Stomach (tissue), 9 donors: ENCODE results near the gene RPL10A. TPM values are rescaled to one million over a fixed set of nuclear protein-coding genes. Genes with fewer than 3 reads are reported as not detected.

Experiments used
- DNase-seq, 2 donors: peaks; one replicate each; pipeline versions ENCODE4 v3.0.0 to v3.0.0-alpha.2; 2013 to 2019
- H3K27ac ChIP-seq, 5 donors: fragments of 200-600 bp in 4 of 5; sonication (generic) in 4 of 5; one replicate each; pipeline ENCODE4 v1.5.1; 2013 to 2019; ENCODE audit warnings: mild to moderate bottlenecking in 1 of 5, moderate library complexity in 1 of 5
- H3K27me3 ChIP-seq, 3 donors: fragments of 200-600 bp; sonication (generic); one replicate each; pipeline ENCODE4 v1.5.1; 2017 to 2019; ENCODE audit warnings: mixed run types in 1 of 3
- H3K36me3 ChIP-seq, 4 donors: fragments of 200-600 bp; sonication (generic); 1 replicate in 3 of 4; 2 replicates in 1 of 4; pipeline ENCODE4 v1.5.1; 2016 to 2019
- H3K4me1 ChIP-seq, 4 donors: fragments of 200-600 bp; sonication (generic); one replicate each; pipeline ENCODE4 v1.5.1; 2016 to 2019
- H3K4me3 ChIP-seq, 4 donors: fragments of 200-600 bp; sonication (generic) in 3 of 4; one replicate each; pipeline ENCODE4 v1.5.1; 2016 to 2019; ENCODE audit warnings: mild to moderate bottlenecking in 1 of 4
- H3K9me3 ChIP-seq, 4 donors: fragments of 200-600 bp; sonication (generic); one replicate each; pipeline ENCODE4 v1.5.1; 2016 to 2019
- EP300 ChIP-seq: sonication (generic); formaldehyde crosslinking; IDR thresholded peaks from one replicate; pipeline ENCODE4 v1.6.1; 2017; ENCODE audit warnings: antibody characterized with exemption
- POLR2A ChIP-seq, 4 donors: fragments of 450-650 bp; IDR thresholded peaks; one replicate each; pipeline ENCODE4 v1.6.1; 2016; ENCODE audit warnings: antibody characterized with exemption in 4 of 4, control low read depth in 2 of 4, mild to moderate bottlenecking in 1 of 4, moderate library complexity in 1 of 4
- POLR2AphosphoS5 ChIP-seq, 3 donors: sonication (generic); formaldehyde crosslinking; IDR thresholded peaks; one replicate each; pipeline ENCODE4 v1.6.1; 2016; ENCODE audit warnings: antibody characterized with exemption in 3 of 3
- WGBS, 5 donors: extraction: QIAGEN DNeasy Blood & Tissue Kit in 3 of 5; methylation state at CpG; one replicate each; pipeline versions ENCODE4 v1.1.5 to v1.1.7; 2013 to 2018; 5-methylcytosine and 5-hydroxymethylcytosine counted together
- intact Hi-C: fragments of 100-400 bp; cut with DNase I; formaldehyde crosslinking; loops from one replicate; pipeline ENCODE4 v1.15.1; 2023; ENCODE audit warnings: low total_unique reads
- polyA plus RNA-seq, 3 donors: library from polyadenylated mRNA; stranded (reverse); fragments of 200-250 nt; gene quantifications; one replicate each; pipeline ENCODE4 v1.2.3, GENCODE V29; 2013
- total RNA-seq, 5 donors: library from RNA; depleted of rRNA; stranded (reverse); fragments of >200 nt; gene quantifications; one replicate each; pipeline versions ENCODE4 v1.1.0 to v1.2.3, GENCODE V29; 2014 to 2016
- TF ChIP-seq, protein P1 (sequence below), 7 experiments: fragments of 450-650 bp in 4 of 7; fragments of 200-600 bp in 3 of 7; sonication (generic) in 3 of 7; IDR thresholded peaks; one replicate each; pipeline ENCODE4 v1.5.1; 2016 to 2019; ENCODE audit warnings: antibody characterized with exemption in 7 of 7, control low read depth in 2 of 7, mild to moderate bottlenecking in 1 of 7
- donor health status: healthy with polysubstance abuse.
- donor health status: Bipolar disorder and iron deficiency.
- donor health status: healthy.

Gene RPL10A
- total and polyA plus RNA-seq, 8 donors = 584 to 2,710 (median 1,962) TPM

DNA sequence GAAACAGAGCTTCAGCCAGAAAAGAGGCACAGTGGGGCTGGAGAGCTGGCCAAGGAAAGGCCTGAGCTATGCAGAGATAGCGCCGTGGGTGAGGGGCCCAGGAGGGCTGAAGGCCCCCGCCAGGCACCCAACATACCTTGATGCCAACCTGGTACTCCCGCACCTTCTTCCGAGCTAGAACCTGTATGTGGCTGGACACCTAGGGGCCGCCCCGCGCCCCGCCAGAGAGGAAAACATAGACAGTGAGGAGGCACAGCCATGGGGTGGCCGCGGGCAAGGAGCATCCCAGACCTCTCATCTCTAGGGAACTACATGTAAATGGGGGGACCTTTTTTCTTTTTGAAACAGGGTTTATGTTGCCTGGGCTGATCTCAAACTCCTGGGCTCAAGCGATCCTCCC is 12.0 kb downstream of the RPL10A start:
- Histone ChIP-seq H3K4me3 (no peak overlapping the region), H3K27ac (peak overlapping the region in 1 of 5 donors; percentile 34), H3K36me3 (peaks cover 11 to 90% (median 77%) of the 10 kb centered on the region in 4 donors), H3K27me3 (no peaks in the 10 kb centered on the region), H3K9me3 (no peaks in the 10 kb centered on the region), H3K4me1 (peaks cover 3 to 24% (median 11%) of the 10 kb centered on the region in 4 donors)
- intact Hi-C loops = no loop called here
- TF ChIP-seq POLR2AphosphoS5 (IDR thresholded peaks at IDR 0.05) = no peak
- TF ChIP-seq, protein P1, sequence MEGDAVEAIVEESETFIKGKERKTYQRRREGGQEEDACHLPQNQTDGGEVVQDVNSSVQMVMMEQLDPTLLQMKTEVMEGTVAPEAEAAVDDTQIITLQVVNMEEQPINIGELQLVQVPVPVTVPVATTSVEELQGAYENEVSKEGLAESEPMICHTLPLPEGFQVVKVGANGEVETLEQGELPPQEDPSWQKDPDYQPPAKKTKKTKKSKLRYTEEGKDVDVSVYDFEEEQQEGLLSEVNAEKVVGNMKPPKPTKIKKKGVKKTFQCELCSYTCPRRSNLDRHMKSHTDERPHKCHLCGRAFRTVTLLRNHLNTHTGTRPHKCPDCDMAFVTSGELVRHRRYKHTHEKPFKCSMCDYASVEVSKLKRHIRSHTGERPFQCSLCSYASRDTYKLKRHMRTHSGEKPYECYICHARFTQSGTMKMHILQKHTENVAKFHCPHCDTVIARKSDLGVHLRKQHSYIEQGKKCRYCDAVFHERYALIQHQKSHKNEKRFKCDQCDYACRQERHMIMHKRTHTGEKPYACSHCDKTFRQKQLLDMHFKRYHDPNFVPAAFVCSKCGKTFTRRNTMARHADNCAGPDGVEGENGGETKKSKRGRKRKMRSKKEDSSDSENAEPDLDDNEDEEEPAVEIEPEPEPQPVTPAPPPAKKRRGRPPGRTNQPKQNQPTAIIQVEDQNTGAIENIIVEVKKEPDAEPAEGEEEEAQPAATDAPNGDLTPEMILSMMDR (IDR thresholded peaks at IDR 0.05) = no peak
- DNase-seq = no peak
- 89 to 95% (median 94%) methylated on average over 12 of the region's 12 CpGs for WGBS, 5 donors

DNA sequence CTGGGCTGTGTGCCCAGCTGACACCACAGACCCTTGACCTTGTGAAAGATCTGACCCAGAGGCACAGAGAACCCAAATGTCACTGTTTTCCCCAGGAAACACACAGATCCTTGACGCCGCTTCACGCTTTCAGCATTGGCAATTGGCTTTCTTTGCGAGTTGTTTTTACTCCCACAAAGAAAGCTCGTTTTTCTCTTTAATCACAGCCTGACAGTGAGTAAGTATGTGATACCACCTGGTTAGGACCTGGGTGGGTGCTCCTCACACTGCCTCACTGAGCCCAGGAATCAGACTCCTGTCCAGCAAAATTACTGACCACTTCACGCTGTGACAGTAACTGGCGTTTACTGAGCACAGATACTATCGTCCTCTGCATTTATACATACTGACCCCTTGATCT is 13.0 kb downstream of the RPL10A start:
- no peak overlapping the region for H3K4me3 ChIP-seq
- no peaks in the 10 kb centered on the region for H3K27me3 ChIP-seq
- 74 to 87% (median 85%) methylated on average over 8 of the region's 8 CpGs for WGBS, 5 donors
- no peak for DNase-seq
- H3K4me1 ChIP-seq = peaks cover 14 to 34% (median 22%) of the 10 kb centered on the region in 4 donors
- TF ChIP-seq EP300 (no peak), POLR2AphosphoS5 (IDR thresholded peaks at IDR 0.05) (no peak), POLR2A (IDR thresholded peaks at IDR 0.05) (no peak)
- TF ChIP-seq, protein P1 (IDR thresholded peaks at IDR 0.05) = no peak
- H3K27ac ChIP-seq = peak overlapping the region in 2 of 5 donors; percentile 14 to 98
- intact Hi-C loops = no loop called here
- H3K9me3 ChIP-seq = no peaks in the 10 kb centered on the region
- H3K36me3 ChIP-seq = peaks cover 8 to 79% (median 67%) of the 10 kb centered on the region in 4 donors

DNA sequence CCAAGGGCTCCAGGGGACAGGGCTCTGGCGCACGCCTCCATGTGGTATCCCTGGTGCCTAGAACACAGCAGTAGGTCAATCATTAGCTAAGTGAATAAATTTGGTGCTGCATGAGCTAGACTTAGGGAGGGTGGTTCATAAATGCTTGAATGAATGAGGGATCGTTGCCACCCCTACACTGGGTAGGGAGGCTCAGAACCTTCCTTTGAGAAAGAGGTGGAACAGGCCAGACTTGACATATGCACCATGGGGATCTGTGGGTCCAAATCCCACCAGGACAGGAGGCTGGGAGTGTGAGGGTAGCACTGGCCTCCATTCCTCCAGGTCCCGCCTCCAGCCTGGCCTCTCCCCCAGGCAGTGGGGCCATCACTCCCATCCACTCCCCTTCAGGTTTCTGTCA is 14.9 kb downstream of the RPL10A start:
- H3K36me3 ChIP-seq = peaks cover 8 to 61% (median 52%) of the 10 kb centered on the region in 4 donors
- intact Hi-C loops = no loop called here
- no peak overlapping the region for H3K4me3 ChIP-seq
- WGBS, 5 donors = 89 to 99% (median 97%) methylated on average over 4 of the region's 4 CpGs
- no peaks in the 10 kb centered on the region for H3K9me3 ChIP-seq
- TF ChIP-seq EP300 (no peak), POLR2A (IDR thresholded peaks at IDR 0.05) (no peak), POLR2AphosphoS5 (IDR thresholded peaks at IDR 0.05) (no peak)
- TF ChIP-seq, protein P1 (IDR thresholded peaks at IDR 0.05) = no peak
- no peak for DNase-seq
- H3K4me1 ChIP-seq = peaks cover 32 to 52% (median 40%) of the 10 kb centered on the region in 4 donors
- H3K27ac ChIP-seq = peak overlapping the region in 2 of 5 donors; percentile 45 to 98
- H3K27me3 ChIP-seq = no peaks in the 10 kb centered on the region

DNA sequence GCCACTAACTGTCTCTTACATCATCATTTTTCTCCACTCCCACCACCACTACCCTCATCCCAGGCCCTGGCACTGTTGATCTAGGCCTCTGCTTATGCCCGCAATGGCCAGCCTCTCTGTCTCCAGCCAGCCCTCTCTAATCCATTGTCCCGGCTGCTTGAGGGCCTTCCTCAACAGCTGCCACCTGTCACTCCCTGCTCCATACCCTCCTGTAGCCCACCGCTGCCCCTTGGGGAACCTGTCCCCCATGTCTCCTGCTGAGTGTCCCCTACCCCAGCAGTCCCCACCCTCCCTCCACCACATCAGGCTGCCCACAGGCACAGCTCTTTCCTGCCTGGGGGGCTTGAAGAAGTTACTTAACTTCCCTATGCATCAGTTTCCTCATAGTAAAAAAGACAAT is 15.3 kb downstream of the RPL10A start:
- Histone ChIP-seq H3K4me1 (peaks cover 36 to 57% (median 44%) of the 10 kb centered on the region in 4 donors), H3K9me3 (no peaks in the 10 kb centered on the region), H3K27ac (peak overlapping the region in 2 of 5 donors; percentile 45 to 98), H3K4me3 (no peak overlapping the region), H3K27me3 (no peaks in the 10 kb centered on the region), H3K36me3 (peaks cover 8 to 57% (median 47%) of the 10 kb centered on the region in 4 donors)
- 85 to 91% (median 88%) methylated on average over 3 of the region's 3 CpGs for WGBS, 5 donors
- no peak for DNase-seq
- TF ChIP-seq EP300 (no peak), POLR2A (IDR thresholded peaks at IDR 0.05) (no peak), POLR2AphosphoS5 (IDR thresholded peaks at IDR 0.05) (no peak)
- TF ChIP-seq, protein P1 (IDR thresholded peaks at IDR 0.05) = no peak
- intact Hi-C loops = no loop called here
